PC-9 (cell line): ENCODE data around the gene EMILIN3.

ENCODE experiments used
- EZH2 ChIP-seq: fragments of 200-600 bp; sonication (generic); IDR thresholded peaks from 2 replicates; pipeline ENCODE4 v1.8.0; 2017; ENCODE audit warnings: antibody characterized with exemption, low read depth
- TF ChIP-seq, protein P1 (sequence below): fragments of 200-600 bp; sonication (generic); conservative IDR thresholded peaks from 2 replicates; pipeline ENCODE4 v1.6.1; 2017; ENCODE audit warnings: mixed run types, antibody characterized with exemption, mild to moderate bottlenecking, moderate library complexity

- TF ChIP-seq, protein P1, sequence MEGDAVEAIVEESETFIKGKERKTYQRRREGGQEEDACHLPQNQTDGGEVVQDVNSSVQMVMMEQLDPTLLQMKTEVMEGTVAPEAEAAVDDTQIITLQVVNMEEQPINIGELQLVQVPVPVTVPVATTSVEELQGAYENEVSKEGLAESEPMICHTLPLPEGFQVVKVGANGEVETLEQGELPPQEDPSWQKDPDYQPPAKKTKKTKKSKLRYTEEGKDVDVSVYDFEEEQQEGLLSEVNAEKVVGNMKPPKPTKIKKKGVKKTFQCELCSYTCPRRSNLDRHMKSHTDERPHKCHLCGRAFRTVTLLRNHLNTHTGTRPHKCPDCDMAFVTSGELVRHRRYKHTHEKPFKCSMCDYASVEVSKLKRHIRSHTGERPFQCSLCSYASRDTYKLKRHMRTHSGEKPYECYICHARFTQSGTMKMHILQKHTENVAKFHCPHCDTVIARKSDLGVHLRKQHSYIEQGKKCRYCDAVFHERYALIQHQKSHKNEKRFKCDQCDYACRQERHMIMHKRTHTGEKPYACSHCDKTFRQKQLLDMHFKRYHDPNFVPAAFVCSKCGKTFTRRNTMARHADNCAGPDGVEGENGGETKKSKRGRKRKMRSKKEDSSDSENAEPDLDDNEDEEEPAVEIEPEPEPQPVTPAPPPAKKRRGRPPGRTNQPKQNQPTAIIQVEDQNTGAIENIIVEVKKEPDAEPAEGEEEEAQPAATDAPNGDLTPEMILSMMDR, result no peak
- TF ChIP-seq EZH2, result no peak
Measured at GRCh38 chr20:41314386-41314785, 52.2 kb downstream of the EMILIN3 start.
